SK-N-SH treated with all-trans-retinoic acid at 6 μM for 48 hours (cell line): Measurements from ENCODE around the gene DHX30.

Source experiments
- ATAC-seq: fragments of 200-7000 bp; cut with Tn5 transposase; 3 replicates; pipeline ENCODE4 v1.9.1; 2020; ENCODE audit warnings: mild to moderate bottlenecking, moderate library complexity
- ARNTL ChIP-seq: fragments of 450-650 bp; formaldehyde crosslinking; IDR thresholded peaks from 2 replicates; pipeline ENCODE4 v1.5.0; 2020; ENCODE audit warnings: low read depth, mild to moderate bottlenecking, moderate library complexity, borderline replicate concordance
- CSDC2 ChIP-seq: fragments of 250-450 bp; sonication (Bioruptor Pico); IDR thresholded peaks from 2 replicates; pipeline ENCODE4 v1.5.0; 2020; ENCODE audit warnings: mild to moderate bottlenecking, moderate library complexity
- ESRRG ChIP-seq: fragments of 250-450 bp; sonication (Bioruptor Pico); IDR thresholded peaks from 2 replicates; pipeline ENCODE4 v1.6.1; 2021; ENCODE audit warnings: mild to moderate bottlenecking
- GLIS3 ChIP-seq: fragments of 250-450 bp; sonication (Bioruptor Pico); IDR thresholded peaks from 2 replicates; pipeline ENCODE4 v1.5.0; 2020; ENCODE audit warnings: mild to moderate bottlenecking, moderate library complexity
- ISL1 ChIP-seq: fragments of 250-450 bp; sonication (Bioruptor Pico); IDR thresholded peaks from 2 replicates; pipeline ENCODE4 v2.1.2; 2022; ENCODE audit warnings: mild to moderate bottlenecking, moderate library complexity
- PPARA ChIP-seq: fragments of 250-450 bp; sonication (Bioruptor Pico); IDR thresholded peaks from 2 replicates; pipeline ENCODE4 v1.5.0; 2020; ENCODE audit warnings: mild to moderate bottlenecking, borderline replicate concordance
- RARB ChIP-seq: fragments of 250-450 bp; sonication (Bioruptor Pico); IDR thresholded peaks from 2 replicates; pipeline ENCODE4 v1.8.0; 2021; ENCODE audit warnings: mild to moderate bottlenecking, moderate library complexity
- SNAI2 ChIP-seq: fragments of 250-450 bp; sonication (Bioruptor Pico); IDR thresholded peaks from 2 replicates; pipeline ENCODE4 v1.5.0; 2020; ENCODE audit warnings: mild to moderate bottlenecking, moderate library complexity
- TCF4 ChIP-seq: fragments of 250-450 bp; sonication (Bioruptor Pico); IDR thresholded peaks from 2 replicates; pipeline ENCODE4 v1.8.0; 2021; ENCODE audit warnings: mild to moderate bottlenecking, moderate library complexity, borderline replicate concordance
- TOX ChIP-seq: fragments of 250-450 bp; sonication (Bioruptor Pico); IDR thresholded peaks from 2 replicates; pipeline ENCODE4 v1.8.0; 2021; ENCODE audit warnings: mild to moderate bottlenecking, moderate library complexity, borderline replicate concordance
- ZC3H10 ChIP-seq: fragments of 250-450 bp; sonication (Bioruptor Pico); IDR thresholded peaks from 2 replicates; pipeline ENCODE4 v1.5.1; 2021; ENCODE audit warnings: mild to moderate bottlenecking, moderate library complexity
- ZFP3 ChIP-seq: fragments of 250-450 bp; sonication (Bioruptor Pico); IDR thresholded peaks from 2 replicates; pipeline ENCODE4 v1.5.0; 2020; ENCODE audit warnings: mild to moderate bottlenecking, moderate library complexity
- ZNF565 ChIP-seq: fragments of 450-650 bp; formaldehyde crosslinking; conservative IDR thresholded peaks from 2 replicates; pipeline ENCODE4 v1.5.0; 2020; ENCODE audit warnings: low read depth, mild to moderate bottlenecking, moderate library complexity
- ZNF70 ChIP-seq: fragments of 450-650 bp; formaldehyde crosslinking; IDR thresholded peaks from 2 replicates; pipeline ENCODE4 v1.5.0; 2020; ENCODE audit warnings: mild to moderate bottlenecking, moderate library complexity
- ZNF8 ChIP-seq: fragments of 450-650 bp; formaldehyde crosslinking; IDR thresholded peaks from 2 replicates; pipeline ENCODE4 v1.5.0; 2020; ENCODE audit warnings: mild to moderate bottlenecking, moderate library complexity
- TF ChIP-seq, protein P1 (sequence below): fragments of 250-450 bp; sonication (Bioruptor Pico); IDR thresholded peaks from 2 replicates; pipeline ENCODE4 v1.8.0; 2020; ENCODE audit warnings: mild to moderate bottlenecking, moderate library complexity, borderline replicate concordance
- TF ChIP-seq, protein P2 (sequence below): fragments of 250-450 bp; sonication (Bioruptor Pico); IDR thresholded peaks from 2 replicates; pipeline ENCODE4 v1.5.1; 2021; ENCODE audit warnings: mild to moderate bottlenecking, moderate library complexity
- TF ChIP-seq, protein P3 (sequence below): fragments of 250-450 bp; sonication (Bioruptor Pico); IDR thresholded peaks from 2 replicates; pipeline ENCODE4 v1.8.0; 2021; ENCODE audit warnings: low read depth, mild to moderate bottlenecking, moderate library complexity, borderline replicate concordance
- TF ChIP-seq, protein P4 (sequence below): fragments of 250-450 bp; sonication (Bioruptor Pico); IDR thresholded peaks from 2 replicates; pipeline ENCODE4 v1.5.0; 2020; ENCODE audit warnings: mild to moderate bottlenecking, moderate library complexity

The DHX30 gene

DNA sequence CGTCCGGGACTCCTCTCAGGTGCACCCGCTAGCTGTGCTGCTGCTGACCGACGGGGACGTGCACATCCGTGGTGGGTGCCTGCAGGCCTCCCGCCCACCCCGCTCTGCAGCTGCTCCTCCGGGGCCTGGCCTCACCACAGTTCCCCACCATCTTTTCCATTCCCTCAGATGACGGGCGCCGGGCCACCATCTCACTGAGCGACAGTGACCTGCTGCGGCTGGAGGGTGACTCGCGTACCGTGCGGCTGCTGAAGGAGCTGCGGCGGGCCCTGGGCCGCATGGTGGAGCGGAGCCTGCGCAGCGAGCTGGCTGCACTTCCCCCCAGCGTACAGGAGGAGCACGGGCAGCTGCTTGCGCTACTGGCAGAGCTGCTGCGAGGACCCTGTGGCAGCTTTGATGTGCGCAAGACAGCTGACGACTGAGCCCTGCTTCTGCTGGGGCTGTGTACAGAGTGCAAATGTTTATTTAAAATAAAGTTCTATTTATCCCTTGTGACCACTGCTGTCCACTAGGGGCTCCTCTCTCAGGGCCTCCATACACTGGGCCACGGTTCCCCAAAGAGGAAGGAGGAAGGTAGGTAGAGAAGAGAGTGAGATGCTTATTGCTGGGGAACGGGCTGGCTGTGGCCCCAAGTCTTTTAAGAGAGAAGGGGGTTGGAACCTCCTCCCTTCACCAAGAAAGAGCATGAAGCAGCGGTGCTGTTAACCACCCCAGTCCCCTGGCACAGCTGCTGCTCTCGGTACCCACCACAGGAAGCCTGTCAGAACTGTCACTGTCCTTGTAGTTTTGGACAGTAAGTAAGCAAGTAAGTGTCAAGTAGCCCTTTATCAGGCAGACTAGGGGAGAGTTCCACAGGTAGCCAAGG, 47.0 kb downstream of the DHX30 start (continued):
- TF ChIP-seq, protein P1, sequence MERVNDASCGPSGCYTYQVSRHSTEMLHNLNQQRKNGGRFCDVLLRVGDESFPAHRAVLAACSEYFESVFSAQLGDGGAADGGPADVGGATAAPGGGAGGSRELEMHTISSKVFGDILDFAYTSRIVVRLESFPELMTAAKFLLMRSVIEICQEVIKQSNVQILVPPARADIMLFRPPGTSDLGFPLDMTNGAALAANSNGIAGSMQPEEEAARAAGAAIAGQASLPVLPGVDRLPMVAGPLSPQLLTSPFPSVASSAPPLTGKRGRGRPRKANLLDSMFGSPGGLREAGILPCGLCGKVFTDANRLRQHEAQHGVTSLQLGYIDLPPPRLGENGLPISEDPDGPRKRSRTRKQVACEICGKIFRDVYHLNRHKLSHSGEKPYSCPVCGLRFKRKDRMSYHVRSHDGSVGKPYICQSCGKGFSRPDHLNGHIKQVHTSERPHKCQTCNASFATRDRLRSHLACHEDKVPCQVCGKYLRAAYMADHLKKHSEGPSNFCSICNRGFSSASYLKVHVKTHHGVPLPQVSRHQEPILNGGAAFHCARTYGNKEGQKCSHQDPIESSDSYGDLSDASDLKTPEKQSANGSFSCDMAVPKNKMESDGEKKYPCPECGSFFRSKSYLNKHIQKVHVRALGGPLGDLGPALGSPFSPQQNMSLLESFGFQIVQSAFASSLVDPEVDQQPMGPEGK (CRISPR knock-in tag), result no peak

DNA sequence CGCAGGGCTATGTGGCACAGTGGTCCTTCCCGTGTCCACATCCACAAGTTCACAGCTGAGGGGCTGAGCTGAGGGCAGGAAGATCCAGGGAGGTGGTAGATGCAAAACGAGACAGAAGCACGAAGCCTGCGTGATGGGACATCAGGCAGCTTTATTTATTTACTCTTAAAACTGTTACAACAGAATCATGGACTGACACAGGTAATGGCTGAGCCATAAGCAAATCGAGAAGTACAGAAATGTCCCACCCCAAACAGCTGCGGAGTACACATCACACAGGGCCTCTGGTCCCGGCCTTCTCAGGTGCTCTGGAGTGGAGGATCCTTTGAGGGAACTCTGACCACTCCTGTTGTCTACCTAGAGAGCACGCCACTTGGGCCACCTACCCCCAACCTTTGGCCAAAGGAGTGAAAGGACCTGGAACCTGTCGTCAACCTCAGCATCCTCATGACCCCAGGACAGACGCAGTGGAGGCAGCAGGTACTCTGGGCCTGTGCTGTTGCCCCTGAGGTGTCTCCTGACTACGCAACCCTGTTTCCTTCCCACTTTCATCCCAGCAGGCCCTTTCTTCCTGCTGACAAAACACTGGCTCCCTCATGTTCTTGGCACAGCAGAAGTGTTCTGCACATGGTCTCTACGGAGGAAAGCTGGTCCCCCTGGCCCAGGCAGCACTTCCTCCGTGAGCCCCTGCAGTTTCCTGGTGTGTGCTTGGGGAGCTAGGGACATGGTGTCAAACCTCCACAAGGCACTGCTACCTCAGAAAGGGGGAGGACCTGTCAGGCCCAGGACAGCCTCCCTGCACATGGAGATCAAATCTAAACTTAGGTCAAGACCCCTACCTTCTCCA, 47.8 kb downstream of the DHX30 start:
- no peak for ATAC-seq
- TF ChIP-seq GLIS3 (no peak), TOX (no peak), ZFP3 (CRISPR knock-in tag) (no peak), RARB (CRISPR knock-in tag) (no peak), ISL1 (CRISPR knock-in tag) (no peak), ZNF70 (CRISPR knock-in tag) (no peak), SNAI2 (CRISPR knock-in tag) (no peak), ZC3H10 (CRISPR knock-in tag) (no peak), PPARA (CRISPR knock-in tag) (no peak), ZNF565 (no peak), ZNF8 (CRISPR knock-in tag) (no peak), ESRRG (CRISPR knock-in tag) (no peak), TCF4 (no peak), CSDC2 (no peak), ARNTL (no peak)
- TF ChIP-seq, protein P2, sequence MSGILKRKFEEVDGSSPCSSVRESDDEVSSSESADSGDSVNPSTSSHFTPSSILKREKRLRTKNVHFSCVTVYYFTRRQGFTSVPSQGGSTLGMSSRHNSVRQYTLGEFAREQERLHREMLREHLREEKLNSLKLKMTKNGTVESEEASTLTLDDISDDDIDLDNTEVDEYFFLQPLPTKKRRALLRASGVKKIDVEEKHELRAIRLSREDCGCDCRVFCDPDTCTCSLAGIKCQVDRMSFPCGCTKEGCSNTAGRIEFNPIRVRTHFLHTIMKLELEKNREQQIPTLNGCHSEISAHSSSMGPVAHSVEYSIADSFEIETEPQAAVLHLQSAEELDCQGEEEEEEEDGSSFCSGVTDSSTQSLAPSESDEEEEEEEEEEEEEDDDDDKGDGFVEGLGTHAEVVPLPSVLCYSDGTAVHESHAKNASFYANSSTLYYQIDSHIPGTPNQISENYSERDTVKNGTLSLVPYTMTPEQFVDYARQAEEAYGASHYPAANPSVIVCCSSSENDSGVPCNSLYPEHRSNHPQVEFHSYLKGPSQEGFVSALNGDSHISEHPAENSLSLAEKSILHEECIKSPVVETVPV, result no peak
- TF ChIP-seq, protein P1 (CRISPR knock-in tag), result no peak
- TF ChIP-seq, protein P3, sequence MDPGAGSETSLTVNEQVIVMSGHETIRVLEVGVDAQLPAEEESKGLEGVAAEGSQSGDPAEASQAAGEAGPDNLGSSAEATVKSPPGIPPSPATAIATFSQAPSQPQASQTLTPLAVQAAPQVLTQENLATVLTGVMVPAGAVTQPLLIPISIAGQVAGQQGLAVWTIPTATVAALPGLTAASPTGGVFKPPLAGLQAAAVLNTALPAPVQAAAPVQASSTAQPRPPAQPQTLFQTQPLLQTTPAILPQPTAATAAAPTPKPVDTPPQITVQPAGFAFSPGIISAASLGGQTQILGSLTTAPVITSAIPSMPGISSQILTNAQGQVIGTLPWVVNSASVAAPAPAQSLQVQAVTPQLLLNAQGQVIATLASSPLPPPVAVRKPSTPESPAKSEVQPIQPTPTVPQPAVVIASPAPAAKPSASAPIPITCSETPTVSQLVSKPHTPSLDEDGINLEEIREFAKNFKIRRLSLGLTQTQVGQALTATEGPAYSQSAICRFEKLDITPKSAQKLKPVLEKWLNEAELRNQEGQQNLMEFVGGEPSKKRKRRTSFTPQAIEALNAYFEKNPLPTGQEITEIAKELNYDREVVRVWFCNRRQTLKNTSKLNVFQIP (CRISPR knock-in tag), result no peak
- TF ChIP-seq, protein P4, sequence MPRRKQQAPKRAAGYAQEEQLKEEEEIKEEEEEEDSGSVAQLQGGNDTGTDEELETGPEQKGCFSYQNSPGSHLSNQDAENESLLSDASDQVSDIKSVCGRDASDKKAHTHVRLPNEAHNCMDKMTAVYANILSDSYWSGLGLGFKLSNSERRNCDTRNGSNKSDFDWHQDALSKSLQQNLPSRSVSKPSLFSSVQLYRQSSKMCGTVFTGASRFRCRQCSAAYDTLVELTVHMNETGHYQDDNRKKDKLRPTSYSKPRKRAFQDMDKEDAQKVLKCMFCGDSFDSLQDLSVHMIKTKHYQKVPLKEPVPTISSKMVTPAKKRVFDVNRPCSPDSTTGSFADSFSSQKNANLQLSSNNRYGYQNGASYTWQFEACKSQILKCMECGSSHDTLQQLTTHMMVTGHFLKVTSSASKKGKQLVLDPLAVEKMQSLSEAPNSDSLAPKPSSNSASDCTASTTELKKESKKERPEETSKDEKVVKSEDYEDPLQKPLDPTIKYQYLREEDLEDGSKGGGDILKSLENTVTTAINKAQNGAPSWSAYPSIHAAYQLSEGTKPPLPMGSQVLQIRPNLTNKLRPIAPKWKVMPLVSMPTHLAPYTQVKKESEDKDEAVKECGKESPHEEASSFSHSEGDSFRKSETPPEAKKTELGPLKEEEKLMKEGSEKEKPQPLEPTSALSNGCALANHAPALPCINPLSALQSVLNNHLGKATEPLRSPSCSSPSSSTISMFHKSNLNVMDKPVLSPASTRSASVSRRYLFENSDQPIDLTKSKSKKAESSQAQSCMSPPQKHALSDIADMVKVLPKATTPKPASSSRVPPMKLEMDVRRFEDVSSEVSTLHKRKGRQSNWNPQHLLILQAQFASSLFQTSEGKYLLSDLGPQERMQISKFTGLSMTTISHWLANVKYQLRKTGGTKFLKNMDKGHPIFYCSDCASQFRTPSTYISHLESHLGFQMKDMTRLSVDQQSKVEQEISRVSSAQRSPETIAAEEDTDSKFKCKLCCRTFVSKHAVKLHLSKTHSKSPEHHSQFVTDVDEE (CRISPR knock-in tag), result no peak
